ENCODE data around the gene ETV6.

Gene ETV6

DNA sequence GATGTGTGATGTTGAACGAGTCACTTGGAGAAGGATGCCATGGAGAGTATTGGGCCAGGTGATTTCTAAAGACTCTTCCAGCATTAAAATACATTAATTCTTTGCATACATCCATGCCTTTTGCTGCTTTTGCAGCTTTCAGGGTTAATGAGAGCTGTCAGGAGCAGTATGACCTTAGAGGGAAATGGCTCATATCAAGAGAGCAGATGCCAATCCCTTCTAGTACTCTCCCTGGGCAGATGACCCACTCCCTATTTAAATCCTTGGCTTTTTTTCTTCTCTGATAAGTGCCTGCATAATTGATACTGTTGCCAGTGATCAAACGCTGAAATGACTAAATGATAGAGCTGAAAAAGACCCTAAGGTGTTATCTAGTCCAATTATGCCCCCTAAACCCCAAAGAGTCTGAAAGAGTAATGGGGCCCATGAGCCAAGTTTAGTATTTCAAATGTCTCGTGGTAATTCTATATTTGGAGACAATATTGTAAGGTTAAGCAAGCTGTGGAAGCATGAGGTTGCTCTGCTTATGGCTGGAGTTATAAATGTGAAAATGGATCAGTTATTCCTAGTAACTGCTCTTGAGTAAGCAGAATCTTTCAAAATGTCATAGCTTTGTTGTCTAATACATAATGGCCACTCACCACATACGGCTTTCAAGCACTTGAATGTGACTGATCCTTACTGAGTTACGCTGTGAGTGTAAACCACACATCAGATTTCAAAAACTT lies 137.3 kb downstream of the ETV6 start:
- no peak overlapping the region for H3K27ac ChIP-seq
- TF ChIP-seq ZFX (IDR thresholded peaks at IDR 0.05; ENCODE audit: borderline replicate concordance) = no peak
- TF ChIP-seq, protein P1, sequence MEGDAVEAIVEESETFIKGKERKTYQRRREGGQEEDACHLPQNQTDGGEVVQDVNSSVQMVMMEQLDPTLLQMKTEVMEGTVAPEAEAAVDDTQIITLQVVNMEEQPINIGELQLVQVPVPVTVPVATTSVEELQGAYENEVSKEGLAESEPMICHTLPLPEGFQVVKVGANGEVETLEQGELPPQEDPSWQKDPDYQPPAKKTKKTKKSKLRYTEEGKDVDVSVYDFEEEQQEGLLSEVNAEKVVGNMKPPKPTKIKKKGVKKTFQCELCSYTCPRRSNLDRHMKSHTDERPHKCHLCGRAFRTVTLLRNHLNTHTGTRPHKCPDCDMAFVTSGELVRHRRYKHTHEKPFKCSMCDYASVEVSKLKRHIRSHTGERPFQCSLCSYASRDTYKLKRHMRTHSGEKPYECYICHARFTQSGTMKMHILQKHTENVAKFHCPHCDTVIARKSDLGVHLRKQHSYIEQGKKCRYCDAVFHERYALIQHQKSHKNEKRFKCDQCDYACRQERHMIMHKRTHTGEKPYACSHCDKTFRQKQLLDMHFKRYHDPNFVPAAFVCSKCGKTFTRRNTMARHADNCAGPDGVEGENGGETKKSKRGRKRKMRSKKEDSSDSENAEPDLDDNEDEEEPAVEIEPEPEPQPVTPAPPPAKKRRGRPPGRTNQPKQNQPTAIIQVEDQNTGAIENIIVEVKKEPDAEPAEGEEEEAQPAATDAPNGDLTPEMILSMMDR (IDR thresholded peaks at IDR 0.05) = no peak

DNA sequence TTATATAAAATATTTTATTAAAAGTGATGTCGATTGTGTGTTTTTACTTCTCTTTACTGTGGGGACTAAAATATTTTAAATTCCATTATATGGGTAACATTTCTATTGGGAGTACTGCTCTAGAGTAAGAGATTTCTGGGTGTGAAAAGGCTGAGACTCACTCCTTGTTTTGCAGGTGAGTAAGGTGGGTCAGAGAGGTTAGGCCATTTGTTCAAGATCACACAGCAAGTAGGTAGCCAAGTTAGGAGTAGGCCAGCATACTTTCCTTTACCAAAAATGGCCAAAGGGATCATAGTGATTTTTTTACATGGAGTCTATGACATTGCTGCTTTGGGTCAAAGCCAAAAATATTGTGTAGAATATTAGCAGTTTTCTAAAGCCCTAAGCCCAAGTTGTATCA lies 138.0 kb downstream of the ETV6 start:
- TF ChIP-seq ZFX (IDR thresholded peaks at IDR 0.05; ENCODE audit: borderline replicate concordance) = no peak
- TF ChIP-seq, protein P1 (IDR thresholded peaks at IDR 0.05) = no peak
- H3K27ac ChIP-seq = no peak overlapping the region

DNA sequence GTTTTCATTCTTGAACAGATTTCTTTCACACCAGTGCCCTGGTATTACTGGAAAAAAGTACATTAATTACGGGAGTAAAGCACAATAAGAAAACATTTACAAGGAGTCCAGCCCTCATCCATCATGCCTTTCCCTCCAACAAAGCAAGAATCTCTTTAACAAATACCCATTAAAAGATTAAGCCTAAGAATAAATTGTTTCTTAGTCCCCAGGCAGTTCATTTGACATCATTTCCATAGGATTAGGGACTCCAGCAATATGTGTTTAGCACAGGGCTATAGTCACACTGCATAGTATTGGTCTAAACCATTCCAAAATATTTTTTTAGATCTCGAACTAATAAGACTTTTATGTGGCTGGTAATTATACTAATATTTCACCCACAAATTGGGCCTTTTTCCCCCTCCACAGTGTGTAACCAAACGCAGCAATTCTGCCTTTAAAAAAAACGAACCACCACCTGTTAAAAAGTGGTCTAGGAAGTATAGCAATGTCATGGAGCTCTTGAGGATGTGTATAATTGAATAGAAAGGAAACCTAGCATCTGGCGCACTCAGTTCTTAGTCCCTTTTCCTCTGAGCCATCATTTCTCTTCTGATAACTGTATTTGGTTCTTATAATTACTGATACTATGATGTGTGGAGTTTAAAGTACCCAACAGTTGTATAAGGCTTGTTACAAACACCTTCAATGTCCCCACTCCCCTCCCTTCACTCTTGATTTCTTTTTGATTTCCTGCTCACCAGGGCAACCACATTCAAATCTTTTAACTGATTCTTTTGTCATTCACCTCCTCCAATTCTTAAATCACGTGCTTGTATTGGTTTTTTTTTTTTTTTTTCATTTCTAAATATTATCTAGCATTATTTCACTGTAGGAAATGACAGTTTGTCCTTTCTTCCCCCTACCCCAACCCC lies 138.7 kb downstream of the ETV6 start:
- no peak for TF ChIP-seq ZFX (IDR thresholded peaks at IDR 0.05; ENCODE audit: borderline replicate concordance)
- TF ChIP-seq, protein P1 (IDR thresholded peaks at IDR 0.05) = no peak
- no peak overlapping the region for H3K27ac ChIP-seq

DNA sequence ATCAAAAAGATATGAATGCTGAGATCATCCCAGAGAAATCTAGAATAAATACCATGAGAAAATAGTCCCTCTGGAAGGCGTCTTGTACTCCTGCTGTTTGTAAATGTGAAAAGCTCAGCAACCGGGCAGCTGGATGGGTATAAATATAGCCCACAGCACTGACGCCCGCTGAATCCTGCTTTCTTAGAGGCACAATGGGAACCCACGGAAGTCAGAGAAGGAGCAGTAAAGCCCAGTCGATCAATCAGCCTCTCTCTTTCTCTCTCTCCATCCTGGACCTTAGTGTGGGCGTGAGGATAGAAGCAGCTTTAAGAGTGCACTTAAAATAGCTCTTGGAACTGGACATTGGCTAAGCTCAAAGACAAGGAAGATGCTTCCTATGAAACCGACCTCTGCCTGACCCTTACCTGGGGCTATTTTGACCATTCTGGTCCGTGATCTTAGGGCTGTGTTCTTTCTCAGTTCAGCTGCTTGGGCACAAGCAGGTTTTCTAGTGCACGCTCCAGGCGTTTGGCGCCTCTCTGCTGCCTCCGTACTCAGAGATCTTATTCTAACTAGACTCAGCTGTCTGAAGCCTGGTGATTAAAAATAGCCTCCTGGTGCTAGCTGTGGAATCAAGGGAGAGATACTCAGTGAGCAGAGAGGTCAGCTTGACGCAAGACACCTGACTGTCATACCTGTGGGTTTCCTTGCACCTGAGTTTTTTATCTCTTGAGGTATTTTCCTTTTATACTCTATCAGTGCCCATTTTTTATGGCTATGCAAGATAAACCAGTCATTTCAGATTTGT lies 144.6 kb downstream of the ETV6 start:
- TF ChIP-seq, protein P1 (IDR thresholded peaks at IDR 0.05) = no peak
- TF ChIP-seq ZFX (IDR thresholded peaks at IDR 0.05; ENCODE audit: borderline replicate concordance) = no peak
- no peak overlapping the region for H3K27ac ChIP-seq

DNA sequence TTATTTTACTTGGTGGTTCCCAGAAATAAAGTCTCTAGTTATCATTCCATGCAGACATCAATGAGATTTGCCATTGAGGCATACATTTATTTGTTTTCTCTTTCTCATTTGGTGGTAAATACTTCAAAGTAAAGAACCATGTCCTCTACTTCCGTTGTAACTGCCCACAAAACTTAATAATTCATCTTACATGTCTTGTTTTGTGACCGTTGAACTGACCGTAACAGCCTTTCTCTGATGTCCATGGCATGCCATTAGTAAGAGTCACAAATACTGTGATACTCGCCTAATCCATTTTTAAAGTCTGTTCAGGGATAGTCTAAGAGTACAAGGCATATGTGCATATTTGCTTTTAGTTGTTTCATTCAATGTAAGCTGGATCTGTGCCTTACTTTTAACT lies 145.3 kb downstream of the ETV6 start:
- TF ChIP-seq, protein P1 (IDR thresholded peaks at IDR 0.05) = no peak
- TF ChIP-seq ZFX (IDR thresholded peaks at IDR 0.05; ENCODE audit: borderline replicate concordance) = no peak
- no peak overlapping the region for H3K27ac ChIP-seq

DNA sequence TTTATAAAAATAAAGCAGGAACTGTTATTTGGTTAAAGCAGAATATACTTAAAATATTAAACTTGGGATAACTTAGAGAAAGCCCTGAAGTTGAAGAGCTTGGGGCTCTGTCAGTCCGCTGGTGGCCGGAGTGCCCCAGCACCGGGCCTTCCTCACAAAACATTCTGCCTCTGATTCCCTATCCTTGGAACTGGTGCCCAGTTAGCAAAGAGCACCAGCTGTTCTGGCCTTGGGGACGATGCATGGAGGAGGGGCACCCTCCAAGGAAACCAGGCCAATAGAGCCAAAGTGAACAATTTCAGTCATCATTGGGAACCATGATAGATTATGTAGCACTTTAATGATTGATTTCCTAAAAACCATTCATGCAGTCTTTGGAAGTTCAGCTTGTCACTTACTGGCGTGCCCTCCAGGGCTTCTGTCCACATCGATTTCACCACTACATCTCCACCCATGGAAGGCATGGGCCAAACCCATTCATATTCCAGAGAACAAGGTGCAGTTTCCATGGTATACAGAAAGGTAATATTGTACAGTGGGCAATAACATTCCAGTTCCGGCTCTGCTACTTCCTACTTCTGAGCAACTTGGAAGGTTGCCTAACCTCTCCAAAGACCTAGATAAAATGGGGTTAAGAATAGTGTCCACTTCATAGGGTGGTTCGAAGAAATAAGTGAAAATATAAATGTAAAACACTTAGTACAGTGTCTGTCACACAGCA lies 145.9 kb downstream of the ETV6 start:
- H3K27ac ChIP-seq = no peak overlapping the region
- TF ChIP-seq, protein P1 (IDR thresholded peaks at IDR 0.05) = no peak
- no peak for TF ChIP-seq ZFX (IDR thresholded peaks at IDR 0.05; ENCODE audit: borderline replicate concordance)
